ENCODE data around the gene RTN4RL2. TPM values are rescaled to one million over a fixed set of nuclear protein-coding genes. Genes with fewer than 3 reads are reported as not detected.

The RTN4RL2 gene
- total RNA-seq, 4 donors from 2014 or later, result 0.64 to 4.8 (median 3.2) TPM

- DNase-seq (ENCODE audit: low spot score in 2 of 2), result peak; percentile 85 to 94
These were observed 35.4 kb upstream of the RTN4RL2 start for GRCh38 chr11:57424792-57425564.

GRCh38 chr11:57425565-57426438 lies 34.5 kb upstream of the RTN4RL2 start:
- DNase-seq (ENCODE audit: low spot score in 2 of 2), result peak; percentile 78 to 90
- WGBS, result 17% methylated on average over 15 of the region's 15 CpGs
- TF ChIP-seq POLR2A (IDR thresholded peaks at IDR 0.05), result no peak
- no peak for TF ChIP-seq EP300 (IDR thresholded peaks at IDR 0.05)
- TF ChIP-seq CTCF (IDR thresholded peaks at IDR 0.05), result no peak
- H3K4me1 ChIP-seq, result peaks cover 59% of the 10 kb centered on the region
- peaks cover 3% of the 10 kb centered on the region for H3K36me3 ChIP-seq
- H3K27me3 ChIP-seq, result no peaks in the 10 kb centered on the region
- H3K4me3 ChIP-seq, result peak overlapping the region; percentile 52
- no peaks in the 10 kb centered on the region for H3K9me3 ChIP-seq
- H3K27ac ChIP-seq, result peak overlapping the region; percentile 94

More at GRCh38 chr11:57424792-57425564, 35.4 kb upstream of the RTN4RL2 start:
- peaks cover 9% of the 10 kb centered on the region for H3K36me3 ChIP-seq
- TF ChIP-seq POLR2A (IDR thresholded peaks at IDR 0.05) (no peak), EP300 (IDR thresholded peaks at IDR 0.05) (no peak), CTCF (IDR thresholded peaks at IDR 0.05) (no peak), POLR2AphosphoS5 (IDR thresholded peaks at IDR 0.05) (peak in 1 of 3 donors; percentile 27)
- no peaks in the 10 kb centered on the region for H3K9me3 ChIP-seq
- H3K27me3 ChIP-seq, result no peaks in the 10 kb centered on the region
- peak overlapping the region; percentile 52 for H3K4me3 ChIP-seq
- WGBS, result 26% methylated on average over 14 of the region's 15 CpGs
- peaks cover 58% of the 10 kb centered on the region for H3K4me1 ChIP-seq
- peak overlapping the region; percentile 94 for H3K27ac ChIP-seq

GRCh38 chr11:57426439-57426928 lies 33.8 kb upstream of the RTN4RL2 start:
- TF ChIP-seq CTCF (IDR thresholded peaks at IDR 0.05) (no peak), POLR2A (IDR thresholded peaks at IDR 0.05) (no peak), POLR2AphosphoS5 (IDR thresholded peaks at IDR 0.05) (no peak), EP300 (IDR thresholded peaks at IDR 0.05) (no peak)
- WGBS, result 11% methylated on average over 16 of the region's 16 CpGs
- DNase-seq (ENCODE audit: low spot score in 2 of 2), result no peak
- H3K27ac ChIP-seq, result peak overlapping the region; percentile 94
- no peaks in the 10 kb centered on the region for H3K27me3 ChIP-seq
- peak overlapping the region; percentile 52 for H3K4me3 ChIP-seq
- H3K36me3 ChIP-seq, result no peaks in the 10 kb centered on the region
- peaks cover 63% of the 10 kb centered on the region for H3K4me1 ChIP-seq
- H3K9me3 ChIP-seq, result no peaks in the 10 kb centered on the region

- Histone ChIP-seq H3K4me3 (peak within 1 kb of the TSS; percentile 52), H3K4me1 (peaks cover 68% of the 10 kb centered on the region), H3K9me3 (no peaks in the 10 kb centered on the region), H3K27me3 (no peaks in the 10 kb centered on the region), H3K36me3 (no peaks in the 10 kb centered on the region), H3K27ac (peak within 1 kb of the TSS; percentile 94)
- TF ChIP-seq POLR2A (IDR thresholded peaks at IDR 0.05), result peak in 1 of 2 donors; percentile 40
- peak in 1 of 3 donors; percentile 23 for TF ChIP-seq POLR2AphosphoS5 (IDR thresholded peaks at IDR 0.05)
- no peak for TF ChIP-seq CTCF (IDR thresholded peaks at IDR 0.05)
- WGBS, result 1% methylated on average over 35 of the region's 39 CpGs
- peak; percentile 85 to 86 for DNase-seq (ENCODE audit: low spot score in 2 of 2)
These were observed 33.2 kb upstream of the RTN4RL2 start, which contains the start of gene SLC43A3 for GRCh38 chr11:57426929-57427726. SLC43A3 (minus strand) TSS chr11:57427121; CDS start chr11:57426172, 949 bp downstream.
